Osteoblast (primary cell): ENCODE data around the gene RHOH. TPM values are rescaled to one million over a fixed set of nuclear protein-coding genes. Genes with fewer than 3 reads are reported as not detected.

Source experiments
- DNase-seq: peaks from one replicate; pipeline ENCODE4 v3.0.0; 2011; ENCODE audit warnings: low spot score, mixed read lengths; ENCODE audit not compliant: insufficient read length; ENCODE audit errors: missing footprints
- H2AFZ ChIP-seq: 2 replicates; pipeline ENCODE4 v1.6.0; 2011; ENCODE audit warnings: mild to moderate bottlenecking, low read length
- H3K27ac ChIP-seq: 2 replicates; pipeline ENCODE4 v1.5.1; 2011; ENCODE audit warnings: mild to moderate bottlenecking, low read depth, low read length, moderate library complexity
- H3K27me3 ChIP-seq: 2 replicates; pipeline ENCODE4 v1.6.0; 2012; ENCODE audit warnings: mild to moderate bottlenecking, control low read depth, inconsistent platforms, low read length, moderate library complexity; ENCODE audit not compliant: insufficient read depth
- H3K36me3 ChIP-seq: 2 replicates; pipeline ENCODE4 v1.5.1; 2011; ENCODE audit warnings: mild to moderate bottlenecking, low read length, control low read depth, moderate library complexity; ENCODE audit not compliant: insufficient read depth
- H3K4me1 ChIP-seq: 2 replicates; pipeline ENCODE4 v1.5.1; 2011; ENCODE audit warnings: mild to moderate bottlenecking, low read length, control low read depth, moderate library complexity; ENCODE audit not compliant: insufficient read depth
- H3K4me2 ChIP-seq: 2 replicates; pipeline ENCODE4 v1.6.0; 2011; ENCODE audit warnings: mild to moderate bottlenecking, low read length; ENCODE audit not compliant: insufficient read depth
- H3K4me3 ChIP-seq: fragments of 200-600 bp; sonication (generic); 3 replicates; pipeline ENCODE4 v1.5.1; 2012; ENCODE audit warnings: mild to moderate bottlenecking, low read length, inconsistent platforms; ENCODE audit not compliant: insufficient read depth
- H3K79me2 ChIP-seq: 2 replicates; pipeline ENCODE4 v1.6.0; 2012; ENCODE audit warnings: mild to moderate bottlenecking, low read length, control low read depth, inconsistent platforms; ENCODE audit not compliant: insufficient read depth
- H3K9me3 ChIP-seq: 2 replicates; pipeline ENCODE4 v1.5.1; 2011; ENCODE audit warnings: low read depth, low read length, control low read depth
- H4K20me1 ChIP-seq: 2 replicates; pipeline ENCODE4 v1.6.0; 2012; ENCODE audit warnings: mild to moderate bottlenecking, low read length, control low read depth; ENCODE audit not compliant: insufficient read depth
- CTCF ChIP-seq: IDR thresholded peaks from 2 replicates; pipeline ENCODE4 v1.5.1; 2011; ENCODE audit warnings: mild to moderate bottlenecking, low read depth, low read length, moderate library complexity; ENCODE audit errors: extremely low read depth
- total RNA-seq: library from RNA; depleted of rRNA; stranded (reverse); fragments of >200 nt; gene quantifications from 2 replicates; pipeline ENCODE4 v1.2.3, GENCODE V29; 2012

The RHOH gene
- total RNA-seq, 1 donor: not detected

GRCh38 chr4:40283413-40283812 is 86.6 kb downstream of the RHOH start:
- no peak for TF ChIP-seq CTCF
- no peaks in the 10 kb centered on the region for H3K4me1 ChIP-seq
- no peak overlapping the region for H3K4me3 ChIP-seq

DNA sequence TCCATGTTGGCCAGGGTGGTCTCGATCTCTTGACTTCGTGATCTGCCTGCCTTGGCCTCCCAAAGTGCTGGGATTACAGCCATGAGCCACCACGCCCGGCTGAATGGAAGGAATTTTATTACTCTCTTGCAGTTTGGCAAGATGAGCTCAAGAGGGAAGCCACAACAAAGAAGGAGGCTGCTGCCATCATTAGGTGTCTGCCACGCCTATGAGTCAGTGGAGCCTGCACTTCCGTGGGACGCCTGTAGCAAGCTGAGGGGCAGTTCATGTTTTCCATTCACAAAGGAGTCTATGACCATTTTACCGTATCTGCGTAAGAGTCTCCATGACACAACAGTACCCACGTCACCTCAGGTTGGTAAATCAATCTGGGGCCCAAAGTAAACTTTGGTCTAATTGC is 87.1 kb downstream of the RHOH start:
- no peak for DNase-seq
- Histone ChIP-seq H3K27ac (no peak overlapping the region), H3K9me3 (no peaks in the 10 kb centered on the region), H4K20me1 (no peaks in the 10 kb centered on the region), H3K4me1 (no peaks in the 10 kb centered on the region), H3K27me3 (no peaks in the 10 kb centered on the region), H3K79me2 (no peaks in the 10 kb centered on the region), H2AFZ (no peak overlapping the region), H3K4me2 (no peak overlapping the region), H3K36me3 (no peaks in the 10 kb centered on the region), H3K4me3 (no peak overlapping the region)
- no peak for TF ChIP-seq CTCF

More at GRCh38 chr4:40283413-40283812, 86.6 kb downstream of the RHOH start:
- Histone ChIP-seq H3K36me3 (no peaks in the 10 kb centered on the region), H2AFZ (no peak overlapping the region), H3K9me3 (no peaks in the 10 kb centered on the region), H4K20me1 (no peaks in the 10 kb centered on the region), H3K4me2 (no peak overlapping the region), H3K27ac (no peak overlapping the region), H3K27me3 (no peaks in the 10 kb centered on the region), H3K79me2 (no peaks in the 10 kb centered on the region)
- DNase-seq: no peak

GRCh38 chr4:40285692-40286091 is 88.9 kb downstream of the RHOH start:
- no peaks in the 10 kb centered on the region for H3K9me3 ChIP-seq
- no peaks in the 10 kb centered on the region for H3K4me1 ChIP-seq
- no peak for TF ChIP-seq CTCF
- no peaks in the 10 kb centered on the region for H3K36me3 ChIP-seq
- H4K20me1 ChIP-seq: no peaks in the 10 kb centered on the region
- H3K79me2 ChIP-seq: no peaks in the 10 kb centered on the region
- no peak overlapping the region for H2AFZ ChIP-seq
- DNase-seq: no peak
- no peak overlapping the region for H3K4me2 ChIP-seq
- H3K27me3 ChIP-seq: no peaks in the 10 kb centered on the region
- no peak overlapping the region for H3K27ac ChIP-seq
- no peak overlapping the region for H3K4me3 ChIP-seq

- Histone ChIP-seq H3K36me3 (no peaks in the 10 kb centered on the region), H2AFZ (no peak overlapping the region), H3K4me2 (no peak overlapping the region), H3K4me3 (no peak overlapping the region), H3K4me1 (no peaks in the 10 kb centered on the region), H4K20me1 (no peaks in the 10 kb centered on the region), H3K27ac (no peak overlapping the region), H3K9me3 (no peaks in the 10 kb centered on the region), H3K79me2 (no peaks in the 10 kb centered on the region), H3K27me3 (no peaks in the 10 kb centered on the region)
- TF ChIP-seq CTCF: no peak
- no peak for DNase-seq
Measured at GRCh38 chr4:40288566-40288965, 91.7 kb downstream of the RHOH start.
